HG03280 (cell line): ENCODE data around the gene TNS1.

Experiments used
- ATAC-seq: cut with Tn5 transposase; IDR thresholded peaks from one replicate; pipeline ENCODE4 v1.9.1; 2021; ENCODE audit warnings: mild to moderate bottlenecking, moderate library complexity; ENCODE audit not compliant: unreplicated experiment

The TNS1 gene

GRCh38 chr2:217964275-217965161 is 38.3 kb downstream of the TNS1 start:
- no peak for ATAC-seq

- no peak for ATAC-seq
Measured at GRCh38 chr2:217960351-217960750, 42.4 kb downstream of the TNS1 start.

DNA sequence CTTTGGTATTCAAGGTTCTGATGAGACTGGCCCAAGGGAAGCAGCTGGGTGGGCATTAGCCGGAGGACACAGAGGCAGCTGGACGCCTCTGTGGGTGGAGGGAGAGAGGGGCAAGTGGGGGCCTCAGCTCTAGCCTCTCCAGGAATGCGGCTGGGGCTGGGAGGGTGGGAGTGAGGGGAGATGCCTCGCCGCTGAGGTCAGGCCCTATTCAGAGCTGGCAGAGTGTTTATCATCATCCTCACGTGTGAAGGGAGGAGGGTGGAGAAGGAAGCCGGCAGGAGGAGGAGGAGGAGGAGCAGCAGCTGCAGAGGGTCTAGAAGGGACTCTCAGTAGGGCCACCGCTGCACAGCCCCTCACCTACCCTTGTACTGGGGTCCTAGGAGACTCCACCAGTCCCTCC is 43.1 kb downstream of the TNS1 start:
- ATAC-seq, result no peak

DNA sequence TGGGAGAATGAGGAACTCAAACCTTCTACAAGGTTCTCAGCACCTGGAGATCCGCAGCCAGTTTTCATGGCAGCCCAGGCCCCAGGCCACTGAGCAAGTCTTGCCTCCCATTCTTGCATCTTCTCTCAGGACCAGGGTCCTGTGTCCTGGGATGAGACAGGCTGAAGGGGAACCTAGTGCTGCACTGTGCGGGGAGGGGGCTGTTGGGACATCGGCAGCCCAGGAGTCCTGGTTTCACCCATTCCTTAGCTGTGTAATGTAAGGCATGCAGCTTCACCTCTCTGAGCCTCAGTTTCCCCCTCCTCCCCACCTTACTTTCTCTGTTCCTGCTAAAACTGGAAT is 43.9 kb downstream of the TNS1 start:
- ATAC-seq, result no peak

DNA sequence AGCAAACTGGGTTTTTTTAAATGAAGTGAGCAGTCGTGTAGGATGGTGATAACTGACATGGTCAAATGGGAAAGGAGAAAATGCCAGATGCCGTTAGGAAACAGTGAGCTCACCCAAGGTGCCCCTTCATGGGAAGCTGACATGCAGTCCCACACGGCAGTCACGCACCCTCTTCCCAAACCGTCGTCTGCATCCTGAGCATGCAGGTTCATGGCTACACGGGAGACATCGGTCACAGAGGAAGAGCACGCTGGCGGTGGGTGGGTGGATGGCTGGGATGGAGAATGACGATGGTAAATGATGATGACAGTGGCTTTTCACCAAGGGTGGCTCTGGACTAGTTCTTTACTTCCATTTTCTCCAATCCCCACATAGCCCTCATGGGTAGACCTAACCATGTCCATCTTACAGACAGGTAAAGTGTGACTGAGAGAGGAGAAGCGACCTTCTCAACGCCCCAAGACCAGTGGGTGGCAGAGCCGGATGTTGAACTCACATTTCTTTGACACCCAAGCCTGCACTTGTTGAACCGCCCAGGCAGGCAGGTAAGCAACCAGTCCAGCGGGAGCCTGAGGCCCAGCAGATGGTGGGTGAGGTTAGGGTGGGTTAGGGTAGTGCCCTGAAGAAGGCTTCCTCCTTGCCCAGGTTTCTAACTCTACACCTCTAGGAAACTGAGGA is 44.5 kb downstream of the TNS1 start:
- ATAC-seq, result no peak

- no peak for ATAC-seq
Measured at GRCh38 chr2:217956586-217957457, 46.0 kb downstream of the TNS1 start.

DNA sequence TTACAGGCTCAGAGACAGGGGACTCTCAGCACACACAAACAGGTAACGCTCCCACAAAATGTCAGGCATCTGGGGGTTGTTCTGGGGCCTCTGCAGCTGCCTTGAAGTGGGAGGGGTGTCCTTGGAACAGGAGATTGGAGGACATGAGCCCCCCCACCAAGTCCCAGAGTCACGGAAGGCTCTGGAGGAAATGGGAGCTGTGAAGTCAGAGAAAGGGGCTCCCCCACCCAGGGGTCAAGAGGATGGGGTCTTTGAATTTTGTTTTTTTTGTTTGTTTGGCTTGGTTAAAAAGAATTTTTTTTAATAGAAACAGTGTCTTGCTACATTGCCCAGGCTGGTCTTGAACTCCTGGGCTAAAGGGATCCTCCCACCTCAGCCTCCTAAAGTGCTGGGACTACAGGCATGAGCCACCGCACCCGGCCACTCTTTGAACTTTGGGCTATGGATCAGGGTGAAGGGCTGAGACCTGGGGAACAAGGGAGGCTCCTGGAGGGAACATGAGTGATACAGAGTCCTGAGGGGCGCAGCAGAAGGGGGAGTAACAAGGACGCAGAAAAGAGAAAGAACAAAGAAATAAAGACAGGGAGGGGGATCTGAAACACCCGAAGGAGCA is 46.8 kb downstream of the TNS1 start:
- no peak for ATAC-seq

- no peak for ATAC-seq
Measured at GRCh38 chr2:217954971-217955740, 47.6 kb downstream of the TNS1 start.

GRCh38 chr2:217954469-217954868 is 48.3 kb downstream of the TNS1 start:
- no peak for ATAC-seq

GRCh38 chr2:217954051-217954450 is 48.7 kb downstream of the TNS1 start:
- ATAC-seq, result no peak

- ATAC-seq, result no peak
Measured at GRCh38 chr2:217953531-217953932, 49.3 kb downstream of the TNS1 start.

GRCh38 chr2:217953011-217953481 is 49.7 kb downstream of the TNS1 start:
- no peak for ATAC-seq

DNA sequence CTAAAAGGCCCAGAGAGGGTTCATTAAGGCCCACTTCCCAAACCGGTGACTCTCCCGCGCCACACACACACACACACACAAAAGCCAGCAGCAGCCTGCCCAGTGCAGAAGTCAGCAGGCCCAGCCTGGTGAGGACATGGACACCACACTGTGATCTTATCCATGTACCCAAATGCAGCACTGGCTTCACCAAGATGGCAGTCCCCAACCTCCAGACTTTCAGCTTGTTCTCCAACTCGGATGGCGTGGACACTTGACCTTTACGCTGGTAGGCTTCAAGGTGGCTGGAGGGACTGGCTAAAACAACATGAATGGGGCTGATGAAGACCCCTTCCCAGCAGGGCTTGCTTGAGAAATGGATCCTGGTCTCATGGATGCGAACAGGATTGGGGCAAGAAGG is 50.4 kb downstream of the TNS1 start:
- no peak for ATAC-seq

DNA sequence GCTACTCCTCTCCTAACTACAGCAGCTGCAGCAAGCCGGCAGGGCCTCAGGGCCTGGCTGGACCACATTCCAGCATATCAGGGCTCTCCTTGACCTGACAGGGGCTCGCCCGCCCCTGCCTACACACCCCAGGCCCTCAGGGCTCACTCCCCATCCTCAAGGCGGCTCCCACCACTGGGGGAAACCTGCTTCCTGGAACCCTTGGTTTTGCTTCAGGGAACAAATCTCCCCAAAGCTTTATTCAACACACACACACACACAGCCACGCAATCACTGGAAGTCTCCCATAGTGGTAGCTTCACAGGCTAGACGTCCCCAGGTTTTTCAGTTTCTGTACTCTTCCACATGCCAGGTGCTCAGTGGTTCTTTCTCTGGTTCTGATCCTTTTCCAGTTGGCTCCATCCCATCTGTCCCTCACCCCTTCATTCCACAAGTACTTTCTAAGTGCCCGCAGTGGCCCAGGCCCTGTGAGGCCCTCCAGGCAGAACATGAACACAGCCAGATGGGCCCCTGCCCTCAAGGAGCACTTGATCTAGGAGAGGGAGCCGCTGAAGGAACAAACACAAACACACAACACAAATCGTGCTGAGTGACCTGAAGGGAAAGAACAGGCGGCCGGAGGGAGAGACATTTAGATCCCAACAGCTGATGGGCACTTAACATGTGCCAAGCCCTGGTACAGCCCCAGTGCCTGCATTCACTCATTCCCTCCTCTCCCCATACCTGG is 51.1 kb downstream of the TNS1 start:
- no peak for ATAC-seq

- no peak for ATAC-seq
Measured at GRCh38 chr2:217951091-217951490, 51.7 kb downstream of the TNS1 start.

DNA sequence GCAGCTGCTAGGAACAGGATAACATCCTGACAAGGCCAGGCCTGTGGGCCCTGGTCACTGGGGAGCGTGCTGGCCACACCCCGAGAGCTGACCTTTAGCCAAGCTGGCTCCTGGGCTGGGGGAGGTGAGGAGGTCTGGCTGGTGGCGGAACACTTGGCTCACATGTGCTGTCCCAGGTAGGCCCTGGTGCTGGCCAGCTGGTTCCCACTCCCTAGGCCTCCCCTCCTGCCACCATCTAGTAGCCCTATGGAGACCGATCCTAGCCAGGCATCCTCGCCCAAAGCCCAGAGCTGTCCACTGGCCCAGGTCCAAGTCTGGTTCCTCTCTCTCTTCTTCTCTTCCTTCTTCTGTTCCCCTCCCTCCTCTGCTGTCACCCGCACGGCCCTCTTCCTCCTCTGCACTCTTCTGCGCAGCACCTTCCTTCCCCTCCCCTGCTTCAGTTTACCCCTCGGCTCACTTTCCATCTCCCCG is 52.4 kb downstream of the TNS1 start:
- no peak for ATAC-seq

- no peak for ATAC-seq
Measured at GRCh38 chr2:217949447-217949846, 53.3 kb downstream of the TNS1 start.

DNA sequence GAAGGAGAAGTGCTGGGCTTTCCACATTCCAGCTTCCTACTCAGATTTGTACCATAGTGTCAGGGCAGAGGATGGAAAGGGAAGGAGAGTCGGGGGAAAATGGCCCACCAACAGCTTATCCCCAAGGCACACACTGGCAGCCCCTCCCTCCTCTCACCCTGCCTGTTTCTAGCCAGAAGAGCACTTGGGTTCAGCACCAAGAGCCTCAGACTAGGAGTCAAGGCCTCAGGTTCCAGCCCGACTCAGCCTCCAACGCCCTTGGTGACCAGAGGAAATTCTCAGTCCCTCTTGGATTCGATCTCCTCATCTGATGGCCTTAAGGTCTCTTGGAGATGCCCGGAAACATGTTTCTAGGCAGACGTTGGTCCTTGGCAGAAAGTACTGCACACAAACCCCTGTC is 53.9 kb downstream of the TNS1 start:
- no peak for ATAC-seq

GRCh38 chr2:217948351-217948791 is 54.4 kb downstream of the TNS1 start:
- no peak for ATAC-seq
